Kasumi-1 (cell line): ENCODE data around the gene ABCB9.
"Not testable (repeated sequence)": the region's sequence is repeated elsewhere in the genome, so short reads cannot be mapped to it uniquely, and the experiment has no call there.

Source experiments
- DNase-seq, 2 experiments: peaks; one replicate each; lab custom pipeline; 2025; lab: John Stamatoyannopoulos, UW

The ABCB9 gene

GRCh38 chr12:122963941-122964265 is 2.4 kb downstream of the ABCB9 start:
- no peak for DNase-seq

GRCh38 chr12:122961531-122962329 is 4.5 kb downstream of the ABCB9 start:
- DNase-seq: no peak

DNA sequence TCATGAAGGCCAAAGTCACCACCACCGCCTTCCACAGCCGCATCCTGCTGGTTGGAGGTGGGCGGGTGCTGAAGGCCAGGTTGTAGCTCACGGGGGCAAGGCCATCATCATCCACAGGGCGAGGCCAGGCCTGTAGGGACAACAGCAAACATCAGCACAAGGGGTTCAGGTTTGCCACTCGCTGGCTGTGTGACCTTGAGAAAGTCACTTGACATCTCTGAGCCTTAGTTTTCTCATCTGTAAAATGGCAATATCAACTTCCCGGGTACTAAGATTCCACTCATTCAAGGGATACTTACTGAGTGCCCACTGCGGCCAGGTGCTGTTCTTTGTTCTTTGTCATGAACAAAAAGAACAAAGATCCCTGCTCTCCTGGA is 6.1 kb downstream of the ABCB9 start:
- no peak for DNase-seq

- no peak for DNase-seq
These were observed 6.6 kb downstream of the ABCB9 start for GRCh38 chr12:122959566-122960192.

GRCh38 chr12:122958198-122958888 is 7.9 kb downstream of the ABCB9 start:
- no peak for DNase-seq

DNA sequence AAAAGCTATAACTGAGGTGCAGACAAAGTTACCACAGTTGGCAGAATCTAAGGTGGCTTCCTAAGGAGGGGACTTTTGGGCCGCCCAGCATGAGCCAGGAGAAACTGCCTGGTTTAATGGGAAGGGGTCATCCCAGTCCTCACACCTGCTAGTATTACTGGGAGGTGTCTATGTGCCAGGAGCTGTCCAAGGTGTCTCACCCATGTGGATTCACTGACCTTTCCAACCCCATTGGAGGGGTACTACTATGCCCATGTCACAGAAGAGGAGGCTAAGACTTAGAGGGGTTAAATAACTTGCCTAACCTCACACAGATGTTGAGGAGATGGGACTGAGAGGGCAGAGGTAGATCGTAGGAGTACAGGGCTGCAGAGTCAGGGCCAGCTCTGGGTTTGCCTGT is 10.2 kb downstream of the ABCB9 start:
- no peak for DNase-seq

DNA sequence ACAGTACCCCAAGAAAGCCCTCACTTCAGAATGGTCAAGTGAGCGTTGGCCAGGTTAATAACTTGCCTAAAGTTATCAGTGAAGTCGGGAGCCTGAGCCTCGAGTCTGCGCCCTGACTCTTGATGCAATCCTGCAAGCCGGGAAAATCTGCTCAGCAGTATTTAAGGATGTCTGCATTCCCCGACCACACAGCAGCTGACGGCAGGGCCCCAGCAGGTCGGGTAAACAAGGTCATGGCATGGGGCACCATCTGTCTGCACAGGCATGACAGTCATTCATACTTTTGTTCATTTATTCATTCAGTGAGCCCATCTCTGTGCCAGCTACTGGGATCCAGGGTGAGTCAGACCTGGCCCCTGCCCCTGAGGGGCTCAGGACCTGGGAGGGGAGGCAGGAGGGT is 11.1 kb downstream of the ABCB9 start:
- DNase-seq: no peak

- peak; percentile 64 to 74 for DNase-seq
These were observed 14.0 kb downstream of the ABCB9 start for GRCh38 chr12:122951979-122952892.

GRCh38 chr12:122951406-122951805 is 14.9 kb downstream of the ABCB9 start:
- DNase-seq: no peak

DNA sequence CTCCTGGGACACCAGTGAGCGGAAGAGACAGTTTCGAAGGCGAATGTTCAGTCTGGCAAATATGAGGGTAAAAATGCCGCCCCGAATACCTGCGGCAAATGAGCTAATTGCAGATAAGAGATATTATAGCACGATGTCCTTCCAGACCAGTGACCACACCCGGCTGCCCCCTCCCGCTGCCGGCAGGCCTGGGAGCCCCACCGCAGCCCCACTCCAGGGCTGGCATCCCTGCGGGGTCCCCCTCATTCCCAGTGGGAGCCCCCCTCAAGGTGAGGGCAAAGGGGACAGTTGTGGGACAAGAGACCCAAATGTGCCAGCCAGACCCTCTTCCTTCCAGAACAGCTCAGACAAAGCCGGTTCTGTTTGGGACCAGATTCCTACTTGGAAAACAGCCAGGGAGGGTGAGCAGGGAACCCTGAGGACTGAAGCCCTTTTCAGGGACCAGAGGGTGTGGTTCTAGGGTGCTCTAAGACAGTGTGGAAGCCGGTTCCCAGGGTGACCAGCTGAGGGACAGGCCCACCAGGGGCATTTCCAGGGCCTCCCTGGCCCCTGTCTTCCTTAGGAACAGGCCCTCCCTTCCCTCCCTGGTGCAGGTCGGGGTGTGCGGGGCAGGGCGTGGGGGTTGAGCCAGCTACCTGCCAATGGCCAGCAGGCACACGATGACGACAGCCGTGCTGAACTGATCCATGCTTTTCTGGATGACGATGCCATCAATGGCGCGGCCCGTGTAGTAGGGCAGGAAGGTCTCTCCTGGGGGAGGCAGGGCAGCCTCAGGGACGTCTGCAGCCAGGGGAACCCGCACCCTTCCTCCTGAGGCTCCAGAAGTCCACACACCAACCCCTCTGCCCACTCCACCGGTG is 16.2 kb downstream of the ABCB9 start:
- DNase-seq: no peak

DNA sequence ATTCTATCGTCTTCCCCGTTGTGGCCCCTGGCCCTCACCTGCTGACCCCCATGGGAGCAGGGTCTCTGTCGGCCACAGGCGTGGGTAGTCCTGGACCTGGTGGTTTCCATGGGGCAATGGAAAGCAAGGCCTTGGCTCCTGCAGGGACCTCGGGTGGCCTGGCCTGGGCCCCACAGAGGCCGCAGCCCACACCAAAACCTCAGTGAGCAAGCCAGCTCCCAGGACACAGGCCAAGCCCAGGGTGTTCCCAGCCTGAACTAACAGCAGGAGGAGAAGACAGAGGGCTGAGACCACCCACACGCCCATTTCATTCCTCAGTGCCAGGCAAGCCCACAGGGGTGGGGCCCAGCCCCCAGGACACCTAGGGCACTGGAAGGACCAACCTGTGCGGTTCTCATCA is 16.9 kb downstream of the ABCB9 start:
- no peak for DNase-seq

DNA sequence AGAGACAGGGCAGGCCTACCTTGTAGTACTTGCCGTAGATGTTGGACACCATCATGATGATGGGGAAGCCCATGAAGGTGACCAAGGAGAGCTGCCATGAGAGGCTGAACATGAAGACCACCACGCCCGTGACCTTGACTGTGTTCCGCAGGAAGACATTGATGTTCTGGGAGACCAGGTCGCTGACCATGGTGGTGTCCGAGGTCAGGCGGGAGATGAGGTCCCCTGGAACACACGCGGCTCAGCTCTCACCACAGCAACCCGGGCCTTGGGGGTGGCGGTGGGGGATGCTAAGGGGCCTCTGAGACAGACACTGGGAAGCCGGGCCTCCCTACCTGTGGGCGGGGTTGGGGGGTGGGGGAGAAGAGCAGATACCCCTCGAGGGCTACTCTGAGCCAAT is 17.7 kb downstream of the ABCB9 start:
- no peak for DNase-seq

GRCh38 chr12:122947352-122947792 is 18.9 kb downstream of the ABCB9 start:
- no peak for DNase-seq

- peak; percentile 55 to 62 for DNase-seq
These were observed 19.4 kb downstream of the ABCB9 start for GRCh38 chr12:122946690-122947341.

DNA sequence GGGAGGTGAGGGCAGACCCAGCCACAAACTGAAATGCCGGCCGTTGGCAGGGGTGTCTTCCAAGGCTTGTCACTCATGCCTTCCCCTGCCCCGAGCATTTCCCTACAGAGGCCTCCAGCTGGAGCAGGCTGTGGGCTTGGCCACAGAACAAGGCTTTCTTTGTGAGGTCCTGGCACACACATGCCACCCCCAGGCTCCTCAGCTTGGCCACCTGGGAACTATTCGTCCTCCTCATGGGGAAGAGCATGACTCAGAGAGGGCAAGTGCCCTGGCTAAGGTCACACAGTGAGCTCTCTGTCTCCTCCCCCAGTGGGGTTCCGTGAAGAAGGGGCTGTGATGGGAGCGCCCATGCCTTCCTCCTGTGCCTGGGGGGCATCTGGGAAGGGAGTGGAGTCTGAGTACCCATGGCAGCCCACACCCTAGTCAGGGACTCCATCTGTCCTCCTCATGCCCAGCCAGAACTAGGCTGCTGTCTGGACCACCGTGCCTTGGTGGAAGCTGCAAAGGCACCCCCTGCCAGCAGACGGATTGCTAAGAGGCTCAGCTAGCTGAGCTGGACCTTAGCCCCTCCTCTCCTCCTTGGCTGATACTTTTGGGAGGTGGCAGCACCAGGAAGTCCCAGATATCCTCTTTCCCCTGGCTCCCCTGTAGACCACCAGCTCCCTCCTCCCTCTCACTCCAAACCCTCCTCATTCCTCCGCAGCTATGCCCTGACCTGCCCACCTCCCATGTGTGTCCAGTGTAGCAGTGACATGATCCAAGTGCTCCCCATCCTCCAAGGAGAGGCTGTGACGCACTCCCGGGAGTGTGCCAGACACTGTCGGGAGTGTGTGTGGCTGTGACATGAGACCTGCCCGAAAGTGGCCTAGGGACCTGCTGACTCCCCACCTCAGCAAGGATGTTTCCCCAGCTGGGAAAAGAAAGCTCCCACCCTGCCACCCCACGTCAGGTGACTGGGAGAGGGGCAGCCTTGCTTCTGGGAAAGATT is 21.4 kb downstream of the ABCB9 start:
- no peak for DNase-seq

DNA sequence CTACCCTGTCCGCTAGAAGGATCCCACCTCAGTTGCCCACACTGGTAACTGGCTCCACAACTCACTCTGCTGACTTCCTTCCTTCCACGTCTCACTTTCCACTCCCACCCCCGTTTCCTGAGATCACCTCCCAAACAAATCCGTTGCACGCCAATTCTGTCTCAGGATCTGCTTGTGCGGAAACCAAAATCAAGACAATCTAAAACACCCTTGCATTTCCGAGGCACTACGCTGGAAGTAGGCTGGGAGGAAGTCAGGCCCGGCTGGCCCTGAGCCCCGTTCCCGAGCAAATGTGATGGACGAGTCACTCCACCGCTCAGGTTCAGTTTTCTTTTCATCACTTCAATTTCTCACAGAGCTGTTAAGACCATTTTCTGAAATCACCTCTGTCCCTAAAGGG is 23.1 kb downstream of the ABCB9 start:
- no peak for DNase-seq

DNA sequence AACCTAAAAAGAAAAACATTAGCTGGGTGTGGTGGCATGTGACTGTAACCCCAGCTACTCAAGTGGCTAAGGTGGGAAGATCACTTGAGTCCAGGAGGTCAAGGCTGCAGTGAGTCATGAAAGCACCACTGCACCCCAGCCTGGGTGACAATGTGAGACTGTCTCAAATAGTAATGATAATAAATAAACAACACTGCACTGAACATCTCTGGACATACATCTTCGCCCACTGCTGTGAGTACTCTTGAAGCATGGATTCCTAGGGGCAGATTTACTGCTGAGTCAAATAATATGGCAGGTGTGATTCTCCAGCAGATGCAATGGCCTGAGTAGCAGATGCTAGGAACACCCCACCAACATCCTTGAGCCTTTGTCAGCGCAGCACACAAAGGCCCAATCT is 23.6 kb downstream of the ABCB9 start:
- DNase-seq: no peak

DNA sequence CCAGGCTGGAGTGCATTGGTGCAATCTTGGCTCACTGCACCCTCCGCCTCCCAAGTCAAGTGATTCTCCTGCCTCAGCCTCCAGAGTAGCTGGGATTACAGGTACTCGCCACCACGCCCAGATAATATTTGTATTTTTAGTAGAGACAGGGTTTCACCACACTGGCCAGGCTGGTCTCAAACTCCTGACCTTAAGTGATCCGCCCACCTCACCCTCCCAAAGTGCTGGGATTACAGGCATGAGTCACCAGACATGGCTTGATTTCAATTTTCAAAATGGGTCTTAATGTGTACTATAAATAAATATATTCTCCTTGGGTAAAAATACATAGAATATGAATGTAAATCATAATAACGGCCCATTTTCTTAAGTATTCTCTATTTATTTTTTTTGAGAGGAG is 24.9 kb downstream of the ABCB9 start:
- not testable (repeated sequence) for DNase-seq

GRCh38 chr12:122939125-122939524 is 27.1 kb downstream of the ABCB9 start:
- DNase-seq: no peak
